Stomach (tissue), 9 donors: ENCODE data around the gene TENM4. TPM values are rescaled to one million over a fixed set of nuclear protein-coding genes. Genes with fewer than 3 reads are reported as not detected.
A peak's percentile ranks its signal among the peaks of the same experiment; 100 is the strongest.

Source experiments
- DNase-seq, 2 donors: peaks; one replicate each; pipeline versions ENCODE4 v3.0.0 to v3.0.0-alpha.2; 2013 to 2019
- H3K27ac ChIP-seq, 5 donors: fragments of 200-600 bp in 4 of 5; sonication (generic) in 4 of 5; one replicate each; pipeline ENCODE4 v1.5.1; 2013 to 2019; ENCODE audit warnings: mild to moderate bottlenecking in 1 of 5, moderate library complexity in 1 of 5
- H3K27me3 ChIP-seq, 3 donors: fragments of 200-600 bp; sonication (generic); one replicate each; pipeline ENCODE4 v1.5.1; 2017 to 2019; ENCODE audit warnings: mixed run types in 1 of 3
- H3K36me3 ChIP-seq, 4 donors: fragments of 200-600 bp; sonication (generic); 1 replicate in 3 of 4; 2 replicates in 1 of 4; pipeline ENCODE4 v1.5.1; 2016 to 2019
- H3K4me1 ChIP-seq, 4 donors: fragments of 200-600 bp; sonication (generic); one replicate each; pipeline ENCODE4 v1.5.1; 2016 to 2019
- H3K4me3 ChIP-seq, 4 donors: fragments of 200-600 bp; sonication (generic) in 3 of 4; one replicate each; pipeline ENCODE4 v1.5.1; 2016 to 2019; ENCODE audit warnings: mild to moderate bottlenecking in 1 of 4
- H3K9me3 ChIP-seq, 4 donors: fragments of 200-600 bp; sonication (generic); one replicate each; pipeline ENCODE4 v1.5.1; 2016 to 2019
- EP300 ChIP-seq: sonication (generic); formaldehyde crosslinking; IDR thresholded peaks from one replicate; pipeline ENCODE4 v1.6.1; 2017; ENCODE audit warnings: antibody characterized with exemption
- POLR2A ChIP-seq, 4 donors: fragments of 450-650 bp; IDR thresholded peaks; one replicate each; pipeline ENCODE4 v1.6.1; 2016; ENCODE audit warnings: antibody characterized with exemption in 4 of 4, control low read depth in 2 of 4, mild to moderate bottlenecking in 1 of 4, moderate library complexity in 1 of 4
- POLR2AphosphoS5 ChIP-seq, 3 donors: sonication (generic); formaldehyde crosslinking; IDR thresholded peaks; one replicate each; pipeline ENCODE4 v1.6.1; 2016; ENCODE audit warnings: antibody characterized with exemption in 3 of 3
- WGBS, 5 donors: extraction: QIAGEN DNeasy Blood & Tissue Kit in 3 of 5; methylation state at CpG; one replicate each; pipeline versions ENCODE4 v1.1.5 to v1.1.7; 2013 to 2018; 5-methylcytosine and 5-hydroxymethylcytosine counted together
- intact Hi-C: fragments of 100-400 bp; cut with DNase I; formaldehyde crosslinking; loops from one replicate; pipeline ENCODE4 v1.15.1; 2023; ENCODE audit warnings: low total_unique reads
- polyA plus RNA-seq, 3 donors: library from polyadenylated mRNA; stranded (reverse); fragments of 200-250 nt; gene quantifications; one replicate each; pipeline ENCODE4 v1.2.3, GENCODE V29; 2013
- total RNA-seq, 5 donors: library from RNA; depleted of rRNA; stranded (reverse); fragments of >200 nt; gene quantifications; one replicate each; pipeline versions ENCODE4 v1.1.0 to v1.2.3, GENCODE V29; 2014 to 2016
- TF ChIP-seq, protein P1 (sequence below), 7 experiments: fragments of 450-650 bp in 4 of 7; fragments of 200-600 bp in 3 of 7; sonication (generic) in 3 of 7; IDR thresholded peaks; one replicate each; pipeline ENCODE4 v1.5.1; 2016 to 2019; ENCODE audit warnings: antibody characterized with exemption in 7 of 7, control low read depth in 2 of 7, mild to moderate bottlenecking in 1 of 7
- donor health status: healthy with polysubstance abuse.
- donor health status: Bipolar disorder and iron deficiency.
- donor health status: healthy.

TENM4 gene
- total and polyA plus RNA-seq, 8 donors: 0.06 to 13.2 (median 0.87) TPM; not detected in 1

DNA sequence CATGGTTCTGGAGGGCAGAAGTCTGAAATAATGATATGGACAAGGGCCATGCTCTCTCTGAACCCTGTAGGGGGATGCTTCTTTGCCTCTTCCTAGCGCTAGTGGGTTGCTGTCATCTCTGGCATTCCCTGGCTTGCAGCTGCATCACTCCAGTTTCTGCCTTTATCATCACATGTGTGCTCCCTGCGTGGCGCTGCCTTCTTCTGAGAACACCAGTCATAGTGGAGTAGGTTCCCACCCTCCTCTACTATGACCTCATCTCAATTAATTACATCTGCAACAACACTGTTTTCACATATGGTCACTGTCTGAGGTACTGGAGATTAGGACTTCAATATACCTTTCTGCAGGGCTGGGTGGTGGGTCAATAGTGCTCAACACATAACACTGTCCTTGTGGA lies 463.8 kb downstream of the TENM4 start:
- peaks cover 0 to 4% (median 0%) of the 10 kb centered on the region in 3 donors for H3K27me3 ChIP-seq
- no peak overlapping the region for H3K27ac ChIP-seq
- DNase-seq: no peak
- no peaks in the 10 kb centered on the region for H3K9me3 ChIP-seq
- H3K4me1 ChIP-seq: no peaks in the 10 kb centered on the region
- intact Hi-C loops: no loop called here
- H3K36me3 ChIP-seq: no peaks in the 10 kb centered on the region
- TF ChIP-seq POLR2AphosphoS5 (IDR thresholded peaks at IDR 0.05) (no peak), EP300 (no peak), POLR2A (IDR thresholded peaks at IDR 0.05) (no peak)
- TF ChIP-seq, protein P1, sequence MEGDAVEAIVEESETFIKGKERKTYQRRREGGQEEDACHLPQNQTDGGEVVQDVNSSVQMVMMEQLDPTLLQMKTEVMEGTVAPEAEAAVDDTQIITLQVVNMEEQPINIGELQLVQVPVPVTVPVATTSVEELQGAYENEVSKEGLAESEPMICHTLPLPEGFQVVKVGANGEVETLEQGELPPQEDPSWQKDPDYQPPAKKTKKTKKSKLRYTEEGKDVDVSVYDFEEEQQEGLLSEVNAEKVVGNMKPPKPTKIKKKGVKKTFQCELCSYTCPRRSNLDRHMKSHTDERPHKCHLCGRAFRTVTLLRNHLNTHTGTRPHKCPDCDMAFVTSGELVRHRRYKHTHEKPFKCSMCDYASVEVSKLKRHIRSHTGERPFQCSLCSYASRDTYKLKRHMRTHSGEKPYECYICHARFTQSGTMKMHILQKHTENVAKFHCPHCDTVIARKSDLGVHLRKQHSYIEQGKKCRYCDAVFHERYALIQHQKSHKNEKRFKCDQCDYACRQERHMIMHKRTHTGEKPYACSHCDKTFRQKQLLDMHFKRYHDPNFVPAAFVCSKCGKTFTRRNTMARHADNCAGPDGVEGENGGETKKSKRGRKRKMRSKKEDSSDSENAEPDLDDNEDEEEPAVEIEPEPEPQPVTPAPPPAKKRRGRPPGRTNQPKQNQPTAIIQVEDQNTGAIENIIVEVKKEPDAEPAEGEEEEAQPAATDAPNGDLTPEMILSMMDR (IDR thresholded peaks at IDR 0.05): no peak
- H3K4me3 ChIP-seq: no peak overlapping the region
- WGBS, 5 donors: 89 to 96% (median 93%) methylated on average over 3 of the region's 3 CpGs

DNA sequence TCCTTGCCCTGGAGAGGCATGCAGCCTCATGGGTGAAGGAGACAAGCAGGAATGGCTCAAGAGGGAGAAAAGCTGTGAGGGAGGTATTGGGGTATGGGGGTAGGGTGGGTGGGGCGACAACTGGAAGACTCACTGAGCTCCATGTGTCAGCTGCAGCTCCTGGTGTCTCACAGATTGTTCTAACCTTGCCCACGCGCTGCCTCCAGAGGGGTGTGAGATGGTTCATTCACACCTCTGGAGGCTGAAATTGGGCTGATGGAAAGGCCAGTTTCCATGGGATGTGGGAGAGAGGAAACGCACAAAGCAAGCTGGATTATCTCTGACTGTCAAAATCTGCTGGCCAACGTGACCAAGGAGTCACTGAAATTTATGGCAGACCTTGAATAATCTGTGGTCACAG lies 465.7 kb downstream of the TENM4 start:
- DNase-seq: peak in 1 of 2 donors; percentile 15
- Histone ChIP-seq H3K9me3 (no peaks in the 10 kb centered on the region), H3K4me1 (no peaks in the 10 kb centered on the region), H3K36me3 (no peaks in the 10 kb centered on the region), H3K27ac (no peak overlapping the region), H3K4me3 (no peak overlapping the region), H3K27me3 (peaks cover 0 to 4% (median 0%) of the 10 kb centered on the region in 3 donors)
- TF ChIP-seq POLR2A (IDR thresholded peaks at IDR 0.05) (no peak), POLR2AphosphoS5 (IDR thresholded peaks at IDR 0.05) (no peak)
- 76 to 90% (median 83%) methylated on average over 5 of the region's 5 CpGs for WGBS, 5 donors
- intact Hi-C loops: no loop called here

GRCh38 chr11:78973876-78974275 lies 467.0 kb downstream of the TENM4 start:
- intact Hi-C loops: no loop called here
- 47 to 76% (median 68%) methylated on average over 1 of the region's 1 CpG for WGBS, 5 donors
- no peaks in the 10 kb centered on the region for H3K4me1 ChIP-seq

DNA sequence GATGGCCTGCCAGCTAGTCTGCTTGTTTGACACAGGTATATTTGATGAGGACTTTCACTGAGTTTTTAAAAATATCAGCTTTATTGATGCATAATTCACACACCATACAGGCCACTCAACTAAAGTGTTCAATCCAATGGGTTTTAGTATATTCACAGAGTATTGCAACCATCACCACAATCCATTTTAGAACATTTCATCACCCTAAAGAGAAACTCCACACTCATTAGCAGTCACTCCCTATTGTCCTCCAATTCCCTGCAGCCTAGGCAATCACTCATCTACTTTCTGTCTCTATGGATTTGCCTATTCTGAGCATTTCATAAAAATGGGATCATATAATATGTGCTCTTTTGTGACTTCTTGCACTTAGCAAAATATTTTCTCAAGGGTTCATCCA lies 468.2 kb downstream of the TENM4 start:
- H3K36me3 ChIP-seq: no peaks in the 10 kb centered on the region
- H3K9me3 ChIP-seq: no peaks in the 10 kb centered on the region
- H3K4me1 ChIP-seq: no peaks in the 10 kb centered on the region
- no peak for DNase-seq
- H3K27ac ChIP-seq: no peak overlapping the region
- intact Hi-C loops: no loop called here
- no peak overlapping the region for H3K4me3 ChIP-seq
- H3K27me3 ChIP-seq: peaks cover 0 to 4% (median 0%) of the 10 kb centered on the region in 3 donors
- TF ChIP-seq POLR2AphosphoS5 (IDR thresholded peaks at IDR 0.05) (no peak), EP300 (no peak), POLR2A (IDR thresholded peaks at IDR 0.05) (no peak)
- TF ChIP-seq, protein P1 (IDR thresholded peaks at IDR 0.05): no peak

More at GRCh38 chr11:78973876-78974275, 467.0 kb downstream of the TENM4 start:
- no peak for TF ChIP-seq EP300
- TF ChIP-seq, protein P1 (IDR thresholded peaks at IDR 0.05): no peak
- no peak for TF ChIP-seq POLR2AphosphoS5 (IDR thresholded peaks at IDR 0.05)
- TF ChIP-seq POLR2A (IDR thresholded peaks at IDR 0.05): no peak
- DNase-seq: no peak
- H3K9me3 ChIP-seq: no peaks in the 10 kb centered on the region
- H3K36me3 ChIP-seq: no peaks in the 10 kb centered on the region
- peaks cover 0 to 4% (median 0%) of the 10 kb centered on the region in 3 donors for H3K27me3 ChIP-seq
- H3K4me3 ChIP-seq: no peak overlapping the region
- H3K27ac ChIP-seq: no peak overlapping the region

- 81 to 89% (median 88%) methylated on average over 7 of the region's 7 CpGs for WGBS, 5 donors
Measured at GRCh38 chr11:78972177-78972576, 468.7 kb downstream of the TENM4 start.

More at GRCh38 chr11:78972177-78972576, 468.7 kb downstream of the TENM4 start:
- Histone ChIP-seq H3K9me3 (no peaks in the 10 kb centered on the region), H3K36me3 (no peaks in the 10 kb centered on the region), H3K4me1 (no peaks in the 10 kb centered on the region), H3K4me3 (no peak overlapping the region), H3K27me3 (peaks cover 0 to 4% (median 0%) of the 10 kb centered on the region in 3 donors), H3K27ac (no peak overlapping the region)
- intact Hi-C loops: no loop called here
- no peak for DNase-seq
- TF ChIP-seq, protein P1 (IDR thresholded peaks at IDR 0.05): no peak
- TF ChIP-seq POLR2AphosphoS5 (IDR thresholded peaks at IDR 0.05) (no peak), POLR2A (IDR thresholded peaks at IDR 0.05) (no peak), EP300 (no peak)
